Stimulated activated CD8-positive, alpha-beta memory T cell treated with anti-CD3 and anti-CD28 coated beads, Interleukin-4, amount 100 ng/mL, for 48 hours (primary cell): ENCODE results near the gene PPFIBP1.
"Not testable (repeated sequence)": the region's sequence is repeated elsewhere in the genome, so short reads cannot be mapped to it uniquely, and the experiment has no call there.

Source experiments
- DNase-seq: peaks from one replicate; pipeline ENCODE4 v3.0.0-alpha.2; 2020

Gene PPFIBP1

DNA sequence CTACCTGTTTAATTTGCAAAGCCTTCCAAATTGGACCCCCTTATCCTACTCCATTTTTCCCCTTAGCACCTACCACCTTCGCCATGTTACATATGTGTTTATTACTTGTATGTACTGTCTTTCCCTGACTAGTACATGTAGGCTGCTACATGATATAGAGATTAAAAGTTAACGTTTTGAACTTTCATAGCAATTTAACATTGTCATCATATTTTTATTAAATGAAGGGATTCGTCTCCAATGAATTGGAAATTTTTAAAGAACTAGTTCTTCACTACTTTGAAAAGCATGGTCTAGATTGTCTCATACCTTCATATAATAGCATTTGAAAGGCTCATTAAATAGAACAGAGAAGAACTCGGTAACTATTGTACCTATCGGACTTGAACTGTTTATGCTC is 107.4 kb downstream of the PPFIBP1 start:
- DNase-seq, result no peak

- DNase-seq, result no peak
Observed at GRCh38 chr12:27631813-27632491, 107.9 kb downstream of the PPFIBP1 start.

GRCh38 chr12:27635349-27635972 is 111.5 kb downstream of the PPFIBP1 start:
- DNase-seq, result no peak

GRCh38 chr12:27636569-27636968 is 112.6 kb downstream of the PPFIBP1 start:
- not testable (repeated sequence) for DNase-seq

GRCh38 chr12:27637524-27637923 is 113.5 kb downstream of the PPFIBP1 start:
- no peak for DNase-seq

GRCh38 chr12:27639265-27639664 is 115.3 kb downstream of the PPFIBP1 start:
- no peak for DNase-seq

DNA sequence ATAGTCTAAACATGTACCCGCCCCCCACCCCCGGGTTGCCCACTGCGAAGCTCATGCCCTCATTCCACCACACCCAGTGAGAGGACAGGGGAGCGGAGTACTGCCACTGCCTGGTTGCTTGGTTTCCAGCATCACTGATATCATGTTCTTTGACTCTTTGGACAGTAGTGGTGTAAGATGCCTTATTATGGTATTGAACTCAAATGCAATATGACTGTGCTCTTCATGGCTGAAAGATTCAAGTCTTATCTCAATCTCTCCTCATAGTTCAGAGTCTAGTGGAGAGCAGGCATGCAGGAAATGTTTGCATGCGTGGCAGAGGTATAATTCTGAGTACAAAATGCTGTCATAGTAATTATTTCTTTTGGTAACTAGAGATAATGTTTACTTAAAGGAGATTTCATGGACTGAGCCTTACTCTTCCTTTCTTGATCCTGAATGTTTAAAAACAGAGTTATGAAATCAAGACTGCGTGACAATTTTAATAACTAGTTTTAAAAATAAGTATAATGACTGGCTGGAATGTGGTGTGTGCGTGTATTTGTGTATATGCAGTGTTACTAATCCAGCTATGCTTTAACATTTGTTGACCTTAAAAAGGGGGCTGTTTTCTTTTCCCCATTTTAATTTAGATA is 116.7 kb downstream of the PPFIBP1 start:
- not testable (repeated sequence) for DNase-seq

GRCh38 chr12:27642361-27642760 is 118.4 kb downstream of the PPFIBP1 start:
- not testable (repeated sequence) for DNase-seq

DNA sequence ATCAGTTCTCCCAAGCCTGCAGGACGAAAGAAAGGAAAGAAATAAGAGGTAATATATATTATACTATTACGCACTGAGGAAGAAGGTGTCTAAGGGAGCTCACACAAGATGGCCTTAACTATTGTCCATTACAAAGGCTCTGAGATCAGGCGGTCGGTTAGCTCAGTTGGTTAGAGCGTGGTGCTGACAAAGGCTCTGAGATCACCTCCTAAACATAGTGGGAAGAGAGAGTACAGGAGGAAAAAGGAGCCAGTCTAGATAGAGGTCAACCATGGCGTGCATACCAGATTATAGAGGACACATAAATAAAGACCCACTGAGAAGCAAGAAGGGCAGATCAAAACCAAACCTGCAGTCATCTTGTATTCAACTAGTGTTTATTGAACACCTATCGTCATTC is 118.9 kb downstream of the PPFIBP1 start:
- DNase-seq, result not testable (repeated sequence)

DNA sequence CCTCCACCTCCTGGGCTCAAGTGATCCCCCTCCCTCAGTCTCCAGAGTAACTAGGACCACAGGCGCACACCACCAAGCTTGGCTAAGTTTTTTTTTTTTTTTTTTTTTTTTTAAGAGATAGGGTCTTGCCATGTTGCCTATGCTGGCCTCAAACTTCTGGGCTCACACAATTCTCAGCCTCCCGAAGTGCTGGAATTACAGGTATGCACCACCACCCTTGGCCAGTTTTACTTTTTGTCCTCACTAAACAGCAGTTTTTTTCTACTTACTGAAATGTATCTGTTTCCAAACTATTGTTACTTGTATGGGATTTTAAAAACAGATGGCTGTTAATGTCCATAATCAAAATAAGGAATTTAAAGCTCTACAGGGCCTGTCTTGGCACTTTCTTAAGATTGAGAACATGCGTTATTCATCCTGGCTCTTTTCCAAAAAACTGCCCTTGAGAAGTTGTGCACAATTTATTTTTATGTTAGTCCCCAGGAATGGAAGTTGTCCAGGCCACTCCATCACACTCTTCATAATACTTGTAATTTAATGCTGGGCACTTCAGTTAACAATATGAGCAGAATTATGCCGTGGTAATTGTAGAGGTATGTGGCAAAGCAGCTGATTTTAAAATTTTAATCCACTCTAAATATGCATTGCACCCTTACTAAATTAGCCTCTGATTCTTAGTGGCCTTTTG is 120.3 kb downstream of the PPFIBP1 start:
- DNase-seq, result no peak

GRCh38 chr12:27645671-27646070 is 121.7 kb downstream of the PPFIBP1 start:
- DNase-seq, result no peak

GRCh38 chr12:27646149-27646548 is 122.1 kb downstream of the PPFIBP1 start:
- DNase-seq, result no peak

DNA sequence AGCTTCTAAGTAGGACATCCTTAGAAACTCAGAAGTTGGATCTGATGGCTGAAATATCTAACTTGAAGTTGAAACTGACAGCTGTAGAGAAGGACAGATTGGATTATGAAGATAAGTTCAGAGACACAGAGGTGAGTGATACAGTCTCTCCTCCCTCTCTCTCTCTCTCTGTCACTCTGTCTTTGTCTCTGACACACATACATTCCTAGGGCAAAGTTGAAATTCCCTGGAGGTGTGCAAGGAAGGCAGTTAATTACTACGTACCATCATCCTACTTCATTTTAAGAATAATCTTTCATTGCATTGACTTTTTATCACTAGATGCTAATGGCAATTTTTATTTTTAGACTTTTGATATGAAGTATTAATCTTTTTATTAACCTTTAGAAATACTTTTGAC is 126.0 kb downstream of the PPFIBP1 start:
- no peak for DNase-seq

GRCh38 chr12:27651201-27651600 is 127.2 kb downstream of the PPFIBP1 start:
- DNase-seq, result no peak

- DNase-seq, result no peak
Observed at GRCh38 chr12:27652174-27652763, 128.3 kb downstream of the PPFIBP1 start.

DNA sequence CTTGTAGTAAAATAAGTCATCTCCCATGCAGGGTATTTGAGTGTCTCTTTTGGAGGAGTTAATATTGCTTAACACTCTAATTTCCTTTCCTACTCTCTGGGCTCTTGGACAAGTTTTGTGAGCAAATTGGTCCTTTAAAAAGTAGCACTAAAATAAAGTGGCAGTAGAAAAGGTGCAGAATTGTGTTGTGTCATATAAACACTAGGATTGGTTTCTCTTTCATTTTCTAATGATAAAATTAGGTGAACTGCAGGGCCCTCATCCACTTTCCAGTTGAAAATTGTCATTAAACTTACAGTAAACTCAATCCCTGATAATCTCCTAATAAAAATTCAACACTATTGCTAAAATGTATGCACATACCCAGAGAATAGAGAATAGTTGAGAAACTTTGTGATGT is 129.7 kb downstream of the PPFIBP1 start:
- DNase-seq, result no peak

GRCh38 chr12:27655476-27655875 is 131.5 kb downstream of the PPFIBP1 start:
- DNase-seq, result not testable (repeated sequence)

DNA sequence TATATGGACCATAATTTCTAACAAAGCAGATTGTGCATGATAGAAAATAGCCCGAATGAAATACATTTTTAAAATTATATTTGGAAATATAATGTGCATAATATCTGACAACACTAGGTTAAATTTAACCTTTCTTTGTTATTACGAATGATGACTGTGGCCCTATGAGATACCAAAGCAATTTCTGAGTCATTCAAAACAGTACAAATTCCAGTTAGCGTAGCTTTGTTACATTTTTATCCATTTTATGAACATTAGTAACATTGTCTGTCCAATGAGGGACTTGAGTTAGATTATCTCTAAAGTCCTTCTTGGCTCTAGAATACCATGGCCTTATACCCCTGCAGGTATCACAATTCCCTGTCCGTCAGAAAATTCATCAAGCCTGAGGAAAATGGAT is 133.3 kb downstream of the PPFIBP1 start:
- DNase-seq, result no peak

- no peak for DNase-seq
Observed at GRCh38 chr12:27665704-27666103, 141.7 kb downstream of the PPFIBP1 start.

DNA sequence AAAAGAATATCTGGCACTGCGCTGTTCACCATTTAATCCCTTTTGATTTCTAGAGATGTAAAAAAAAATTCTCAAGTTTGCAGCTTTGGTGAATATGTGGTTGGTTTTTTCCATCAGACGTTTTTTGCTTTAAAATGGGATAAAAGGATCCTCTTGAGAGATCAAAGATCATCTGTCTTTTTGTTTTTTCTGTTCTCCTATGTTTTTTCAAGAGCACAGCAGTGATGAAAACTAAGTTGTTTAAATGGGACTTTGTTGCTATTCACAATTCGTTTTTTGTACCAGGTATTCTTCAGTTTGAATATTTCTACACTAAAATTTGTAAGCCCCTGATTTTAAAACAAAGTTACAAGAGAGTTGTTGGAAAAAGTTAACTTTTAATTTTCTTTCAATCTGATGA is 142.5 kb downstream of the PPFIBP1 start:
- no peak for DNase-seq

- no peak for DNase-seq
Observed at GRCh38 chr12:27667540-27667939, 143.5 kb downstream of the PPFIBP1 start.

- no peak for DNase-seq
Observed at GRCh38 chr12:27672051-27672450, 148.0 kb downstream of the PPFIBP1 start.

GRCh38 chr12:27672643-27673042 is 148.6 kb downstream of the PPFIBP1 start:
- no peak for DNase-seq
